ENCODE results near the gene PLA2G2C. TPM values are rescaled to one million over a fixed set of nuclear protein-coding genes. Genes with fewer than 3 reads are reported as not detected.

The PLA2G2C gene
- total and polyA plus RNA-seq, 2 donors (not counting 3 experiments of a cell fraction or from before 2014, with no cell fraction given), result not detected

- Histone ChIP-seq H3K27me3 (ENCODE audit: control insufficient read depth in 2 of 2, insufficient read depth in 2 of 2, low read length in 2 of 2) (peaks cover 7 to 12% of the 10 kb centered on the region in 2 experiments), H3K79me2 (ENCODE audit: control insufficient read depth, insufficient read depth, low read length) (no peaks in the 10 kb centered on the region)
- intact Hi-C loops (cut with micrococcal nuclease), result no loop called here
Measured at GRCh38 chr1:20198296-20198695, 12.0 kb upstream of the PLA2G2C start.

More at GRCh38 chr1:20198296-20198695, 12.0 kb upstream of the PLA2G2C start:
- no peaks in the 10 kb centered on the region for H3K4me1 ChIP-seq (ENCODE audit: control insufficient read depth, extremely low read depth, insufficient read depth, low read length)
- FAIRE-seq, result no peak
- TF ChIP-seq MYC (IDR thresholded peaks at IDR 0.05; ENCODE audit: low read depth, low read length), result no peak
- no peak for TF ChIP-seq POLR2A (IDR thresholded peaks at IDR 0.05; ENCODE audit: low read depth, low read length)
- no peak for TF ChIP-seq FOS (IDR thresholded peaks at IDR 0.05; ENCODE audit: borderline replicate concordance, insufficient read depth, low read length)
- no peak for TF ChIP-seq GATA2 (IDR thresholded peaks at IDR 0.05; ENCODE audit: insufficient read depth, insufficient read length, low read depth, low read length)
- TF ChIP-seq JUN (IDR thresholded peaks at IDR 0.05; ENCODE audit: borderline replicate concordance, insufficient read depth, insufficient read length, low read depth), result no peak
- no peak for TF ChIP-seq MAX (IDR thresholded peaks at IDR 0.05; ENCODE audit: insufficient read depth, insufficient read length)
- TF ChIP-seq EZH2 (IDR thresholded peaks at IDR 0.05; ENCODE audit: borderline replicate concordance, low read depth, low read length, severe bottlenecking), result no peak
- TF ChIP-seq POLR2AphosphoS5 (IDR thresholded peaks at IDR 0.05; ENCODE audit: insufficient read depth, low read depth, low read length), result no peak
- no peak for TF ChIP-seq CTCF (IDR thresholded peaks at IDR 0.05; ENCODE audit: extremely low read depth in 1 of 2, insufficient read depth in 1 of 2, low read depth in 1 of 2, low read length in 2 of 2)
- no peaks in the 10 kb centered on the region for H3K9me3 ChIP-seq (replicated peaks; ENCODE audit: control insufficient read depth, insufficient read depth, low read length)
- no peak overlapping the region for H2AFZ ChIP-seq (ENCODE audit: low read depth, low read length)
- H4K20me1 ChIP-seq (replicated peaks; ENCODE audit: control insufficient read depth, extremely low read depth, insufficient read depth, low read length), result no peaks in the 10 kb centered on the region
- dilution Hi-C loops (cut with MboI; ENCODE audit: extremely low pct_ligation_motif_present, low sequenced_read_pairs), result no loop called here
- H3K4me2 ChIP-seq (ENCODE audit: insufficient read depth, low read length), result no peak overlapping the region
- H3K36me3 ChIP-seq (ENCODE audit: control insufficient read depth in 2 of 2, extremely low read depth in 1 of 2, insufficient read depth in 2 of 2, low read length in 2 of 2), result no peaks in the 10 kb centered on the region
- ChIA-PET POLR2A (no interaction called here), CTCF (no interaction called here)
- no peak overlapping the region for H3K9ac ChIP-seq (replicated peaks; ENCODE audit: extremely low read depth, insufficient read depth, low read length)
- no peak overlapping the region for H3K4me3 ChIP-seq (replicated peaks in 1 of 3; ENCODE audit: insufficient read depth in 1 of 3, low read depth in 1 of 3, low read length in 3 of 3)
- BruUV-seq (replicated peaks), result no TSS peak
- H3K9me1 ChIP-seq (replicated peaks; ENCODE audit: control insufficient read depth, extremely low read depth, insufficient read depth, low read length), result no peaks in the 10 kb centered on the region
- no peak overlapping the region for H3K27ac ChIP-seq (ENCODE audit: insufficient read depth, low read depth, low read length)
- no peak for DNase-seq (ENCODE audit: low read depth, low spot score)

All from endothelial cell of umbilical vein (primary cell).